Esophagus muscularis mucosa (tissue), 3 donors: Measurements from ENCODE around the gene TP53.

ENCODE experiments used
- POLR2A ChIP-seq: fragments of 450-650 bp; IDR thresholded peaks from one replicate; pipeline ENCODE4 v1.6.1; 2017; ENCODE audit warnings: antibody characterized with exemption, moderate library complexity, mild to moderate bottlenecking, low read depth
- POLR2AphosphoS5 ChIP-seq, 2 donors: sonication (generic); formaldehyde crosslinking; IDR thresholded peaks; one replicate each; pipeline ENCODE4 v1.6.1; 2017; ENCODE audit warnings: antibody characterized with exemption in 2 of 2
- TF ChIP-seq, protein P1 (sequence below), 3 experiments: fragments of 200-600 bp in 2 of 3; fragments of 450-650 bp in 1 of 3; sonication (generic) in 2 of 3; IDR thresholded peaks; one replicate each; pipeline ENCODE4 v1.5.1; 2017 to 2019; ENCODE audit warnings: antibody characterized with exemption in 3 of 3, mild to moderate bottlenecking in 2 of 3, moderate library complexity in 1 of 3

- TF ChIP-seq, protein P1, sequence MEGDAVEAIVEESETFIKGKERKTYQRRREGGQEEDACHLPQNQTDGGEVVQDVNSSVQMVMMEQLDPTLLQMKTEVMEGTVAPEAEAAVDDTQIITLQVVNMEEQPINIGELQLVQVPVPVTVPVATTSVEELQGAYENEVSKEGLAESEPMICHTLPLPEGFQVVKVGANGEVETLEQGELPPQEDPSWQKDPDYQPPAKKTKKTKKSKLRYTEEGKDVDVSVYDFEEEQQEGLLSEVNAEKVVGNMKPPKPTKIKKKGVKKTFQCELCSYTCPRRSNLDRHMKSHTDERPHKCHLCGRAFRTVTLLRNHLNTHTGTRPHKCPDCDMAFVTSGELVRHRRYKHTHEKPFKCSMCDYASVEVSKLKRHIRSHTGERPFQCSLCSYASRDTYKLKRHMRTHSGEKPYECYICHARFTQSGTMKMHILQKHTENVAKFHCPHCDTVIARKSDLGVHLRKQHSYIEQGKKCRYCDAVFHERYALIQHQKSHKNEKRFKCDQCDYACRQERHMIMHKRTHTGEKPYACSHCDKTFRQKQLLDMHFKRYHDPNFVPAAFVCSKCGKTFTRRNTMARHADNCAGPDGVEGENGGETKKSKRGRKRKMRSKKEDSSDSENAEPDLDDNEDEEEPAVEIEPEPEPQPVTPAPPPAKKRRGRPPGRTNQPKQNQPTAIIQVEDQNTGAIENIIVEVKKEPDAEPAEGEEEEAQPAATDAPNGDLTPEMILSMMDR (IDR thresholded peaks at IDR 0.05), result no peak
- TF ChIP-seq POLR2A (no peak), POLR2AphosphoS5 (IDR thresholded peaks at IDR 0.05) (no peak)
These were observed 36.7 kb downstream of the TP53 start, which contains the start of gene ATP1B2 for GRCh38 chr17:7650509-7651096.
